ENCODE measurements around the gene SEC22B.
A peak's percentile ranks its signal among the peaks of the same experiment; 100 is the strongest.
"Not testable (repeated sequence)": the region's sequence is repeated elsewhere in the genome, so short reads cannot be mapped to it uniquely, and the experiment has no call there.

The SEC22B gene

DNA sequence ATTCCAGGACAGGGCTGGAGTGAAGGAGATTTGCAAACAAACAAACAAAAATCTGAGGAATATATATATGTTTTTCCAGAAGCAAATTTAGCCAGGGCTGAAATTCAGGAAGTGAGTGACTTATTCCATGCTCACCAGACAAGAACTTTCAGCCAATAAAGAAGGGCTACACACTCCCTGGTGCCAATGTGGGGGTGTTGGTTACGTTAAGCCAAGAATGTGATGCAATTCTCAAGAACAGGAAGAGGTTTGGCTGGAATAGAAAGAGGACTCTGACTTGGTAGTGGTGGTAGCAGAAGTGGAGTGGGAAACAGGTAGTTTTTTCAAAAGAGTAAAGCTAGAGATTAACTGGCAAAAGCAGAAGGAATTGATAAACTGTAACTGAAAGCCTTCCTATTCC lies 31.7 kb downstream of the SEC22B start:
- DNase-seq, result not testable (repeated sequence)

DNA sequence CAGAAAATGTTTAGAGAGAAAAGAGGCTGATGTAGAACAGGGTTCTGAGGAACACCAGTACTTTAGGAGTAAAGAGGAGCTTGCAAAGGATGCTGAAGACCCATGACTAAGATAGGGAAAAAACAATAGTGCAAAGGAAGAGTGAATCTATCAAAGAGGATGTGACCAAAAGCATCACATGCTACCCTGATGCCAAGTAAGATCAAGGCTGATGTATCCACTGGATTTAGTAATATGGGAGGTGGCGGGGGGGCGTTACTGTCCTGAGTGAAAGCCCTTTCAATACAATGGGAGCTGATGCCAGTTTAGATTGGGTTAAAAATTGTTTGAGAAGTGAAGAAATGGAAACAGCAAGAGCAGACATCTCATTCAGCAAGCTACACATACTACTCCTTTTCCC lies 32.2 kb downstream of the SEC22B start:
- not testable (repeated sequence) for DNase-seq

DNA sequence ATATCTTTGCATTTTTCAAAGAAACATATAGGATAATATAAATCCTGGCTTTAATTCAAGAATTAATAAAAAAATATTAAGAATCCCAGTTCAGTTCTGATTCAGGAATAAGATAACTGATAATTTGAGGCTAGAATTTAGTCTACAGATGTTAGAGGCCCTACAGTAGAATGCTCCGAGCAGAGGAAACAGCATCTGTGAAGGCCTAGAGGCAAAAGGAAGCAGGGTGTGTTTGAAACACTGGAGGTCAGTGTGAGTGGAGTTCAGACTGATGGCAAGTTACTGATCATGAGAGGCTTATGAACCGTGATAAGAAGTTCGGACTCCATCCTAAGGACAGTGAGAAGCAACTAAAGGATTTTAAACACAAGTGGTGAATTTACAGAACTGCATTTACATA lies 33.0 kb downstream of the SEC22B start:
- DNase-seq, result not testable (repeated sequence)

DNA sequence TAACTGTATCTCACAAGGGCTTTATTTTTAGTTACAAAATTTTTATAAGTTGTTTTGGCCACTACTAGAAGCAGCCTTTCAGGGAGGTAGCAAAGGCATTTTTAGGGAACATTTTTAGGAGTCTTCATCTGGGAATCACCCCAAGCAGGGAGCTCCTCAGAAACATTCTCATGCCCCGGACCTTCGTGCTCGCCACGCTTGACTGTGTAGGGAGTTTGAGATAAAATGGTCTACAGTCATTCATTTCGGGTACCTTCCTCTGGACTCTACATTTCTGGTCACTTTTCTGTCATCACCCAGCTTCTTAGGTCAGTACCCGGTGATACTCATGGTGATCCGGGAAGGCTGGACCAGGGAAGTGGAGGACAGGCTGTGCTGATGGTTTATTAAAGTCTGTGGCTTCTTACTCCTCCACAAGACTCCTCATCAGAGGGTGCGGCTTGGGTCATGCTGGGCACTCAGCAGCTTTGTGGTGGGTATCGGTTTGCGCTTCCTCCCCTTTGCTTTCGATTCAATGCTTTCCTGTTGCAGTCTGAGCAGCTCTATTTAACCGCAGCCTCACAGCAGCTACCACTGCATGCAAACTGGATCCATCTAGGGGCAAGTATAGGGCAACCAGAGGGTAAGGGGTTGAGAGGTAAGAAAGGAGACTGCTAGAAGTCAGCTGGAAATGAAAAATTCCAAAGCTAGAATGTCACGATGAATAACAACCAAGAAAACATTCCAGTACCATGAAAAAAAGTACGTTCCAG lies 33.6 kb downstream of the SEC22B start:
- DNase-seq, result peak; percentile 42

DNA sequence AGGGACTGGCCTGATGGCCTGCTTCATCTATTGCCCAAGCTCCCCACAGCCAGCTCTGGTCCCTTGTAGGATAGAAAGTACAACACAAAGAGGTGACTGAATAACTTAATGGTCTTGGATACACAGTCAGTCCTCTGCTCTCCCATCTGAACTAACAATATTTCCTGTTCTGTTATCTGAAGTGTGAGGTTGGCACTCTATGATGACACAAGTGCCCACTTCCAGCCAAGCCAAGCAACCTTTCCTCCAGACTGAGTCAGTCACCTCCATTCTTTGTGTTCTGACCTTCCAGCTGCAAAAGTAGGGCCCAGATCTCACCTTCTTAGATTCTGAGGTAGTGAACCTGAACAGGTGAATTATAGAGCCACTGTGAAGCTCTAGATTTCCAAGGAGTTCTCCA lies 34.5 kb downstream of the SEC22B start:
- DNase-seq, result not testable (repeated sequence)

DNA sequence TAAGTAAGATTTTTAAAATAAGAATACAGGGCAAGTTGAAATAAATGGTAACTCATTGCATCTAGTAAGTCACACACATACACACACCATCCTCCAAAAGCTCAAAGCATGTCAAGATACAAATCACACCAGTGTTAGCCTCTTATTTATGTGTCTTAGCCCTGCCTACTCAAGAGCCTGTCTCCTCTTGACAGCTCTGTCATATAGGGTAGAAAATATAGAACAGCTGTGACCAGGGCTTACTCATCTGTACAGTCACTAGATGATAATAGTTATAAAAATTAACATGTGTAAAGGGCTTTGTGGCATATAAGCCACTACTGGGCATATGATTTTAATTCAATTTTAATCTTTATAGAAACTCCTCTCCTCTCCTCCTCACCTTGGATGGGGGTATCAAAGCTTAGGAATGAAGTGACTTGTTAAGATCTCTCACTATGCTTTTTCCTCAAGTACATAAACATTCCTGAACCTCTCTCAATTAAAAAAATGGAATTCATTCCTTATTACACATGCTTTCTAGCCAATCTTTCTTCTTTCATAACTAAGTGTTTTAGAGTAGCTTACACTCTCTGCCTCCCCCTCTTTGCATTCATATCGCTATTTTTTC lies 35.6 kb downstream of the SEC22B start:
- not testable (repeated sequence) for DNase-seq

DNA sequence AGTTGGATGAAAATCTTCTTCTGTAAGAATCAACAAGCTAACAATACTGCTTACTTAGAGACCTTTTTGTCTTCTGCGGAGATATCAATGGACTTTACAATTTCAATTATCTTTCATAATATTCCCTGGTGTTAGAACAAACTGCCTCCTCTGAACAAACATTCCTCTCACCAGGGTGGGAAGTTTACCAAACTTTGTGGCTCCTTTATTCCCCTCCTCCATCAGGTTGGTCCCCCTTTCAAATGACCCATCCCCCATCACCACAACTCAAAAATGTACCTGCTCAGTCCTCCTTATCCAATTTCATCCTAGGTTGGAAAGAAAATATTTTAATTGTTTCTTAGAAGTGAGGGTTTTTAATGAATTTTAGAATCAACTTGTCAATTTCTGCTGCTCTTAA lies 40.2 kb downstream of the SEC22B start:
- not testable (repeated sequence) for DNase-seq

DNA sequence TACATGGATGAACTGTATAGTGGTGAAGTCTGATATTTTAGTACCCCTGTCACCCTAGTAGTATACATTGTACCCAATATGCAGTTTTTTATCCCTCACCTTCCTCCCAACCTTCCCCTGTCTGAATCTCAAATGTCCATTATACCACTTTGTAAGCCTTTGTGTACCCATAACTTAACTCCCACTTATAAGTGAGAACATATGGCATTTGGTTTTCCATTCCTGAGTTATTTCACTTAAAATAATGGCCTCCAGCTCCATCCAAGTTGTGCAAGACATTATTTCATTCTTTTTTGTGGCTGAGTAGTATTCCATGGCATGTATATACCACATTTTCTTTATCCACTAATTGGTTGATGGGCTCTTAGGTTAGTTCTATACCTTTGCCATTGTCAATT lies 42.4 kb downstream of the SEC22B start:
- DNase-seq, result not testable (repeated sequence)

DNA sequence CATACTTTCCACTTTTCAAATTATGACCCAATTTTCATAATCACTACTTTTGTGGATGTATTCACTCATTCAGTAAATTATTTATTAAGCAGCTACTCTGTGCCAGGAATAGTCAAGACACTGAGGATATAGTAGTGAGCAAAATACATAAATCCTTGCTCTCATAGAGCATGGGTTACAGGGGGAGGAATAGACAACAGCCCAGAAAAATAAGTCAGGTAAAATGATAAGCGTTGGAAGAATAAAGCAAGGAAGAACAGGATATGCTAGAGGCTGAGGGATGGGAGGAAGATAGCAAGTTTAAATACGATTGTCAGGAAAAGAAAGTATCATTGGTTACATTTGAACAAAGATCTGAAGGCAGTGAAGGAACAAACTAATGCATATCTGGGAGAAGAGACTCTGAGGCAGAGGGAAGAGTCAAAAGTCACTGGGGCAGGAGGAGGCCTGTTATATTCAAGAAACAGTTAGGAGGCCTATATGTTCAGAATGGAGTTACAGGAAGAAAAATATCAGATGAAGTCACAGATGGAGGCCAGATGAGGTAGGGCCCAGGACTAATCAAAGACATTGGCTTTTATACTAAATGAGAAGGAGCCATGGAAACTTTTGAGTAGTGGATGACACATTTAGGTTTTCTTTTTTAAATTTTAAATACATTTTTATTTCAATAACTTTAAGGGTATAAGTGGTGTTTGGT lies 42.9 kb downstream of the SEC22B start:
- no peak for DNase-seq

DNA sequence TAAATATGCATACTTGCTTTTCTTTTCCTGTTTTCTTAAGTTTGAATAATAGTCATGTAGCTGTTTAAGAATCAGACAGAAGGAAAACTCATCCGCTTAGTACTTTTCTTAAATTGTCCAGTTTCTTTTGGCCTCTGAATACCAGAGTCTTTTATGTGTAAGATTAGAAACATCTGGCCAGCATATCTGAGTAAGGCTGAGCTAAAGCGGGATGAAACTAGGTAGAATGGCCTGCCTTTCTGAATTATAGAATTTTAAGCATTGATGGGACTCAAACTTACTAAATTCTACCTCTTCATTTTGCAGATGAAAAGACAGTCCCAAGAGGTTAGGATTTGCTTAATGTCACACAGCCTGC lies 43.9 kb downstream of the SEC22B start:
- DNase-seq, result not testable (repeated sequence)

DNA sequence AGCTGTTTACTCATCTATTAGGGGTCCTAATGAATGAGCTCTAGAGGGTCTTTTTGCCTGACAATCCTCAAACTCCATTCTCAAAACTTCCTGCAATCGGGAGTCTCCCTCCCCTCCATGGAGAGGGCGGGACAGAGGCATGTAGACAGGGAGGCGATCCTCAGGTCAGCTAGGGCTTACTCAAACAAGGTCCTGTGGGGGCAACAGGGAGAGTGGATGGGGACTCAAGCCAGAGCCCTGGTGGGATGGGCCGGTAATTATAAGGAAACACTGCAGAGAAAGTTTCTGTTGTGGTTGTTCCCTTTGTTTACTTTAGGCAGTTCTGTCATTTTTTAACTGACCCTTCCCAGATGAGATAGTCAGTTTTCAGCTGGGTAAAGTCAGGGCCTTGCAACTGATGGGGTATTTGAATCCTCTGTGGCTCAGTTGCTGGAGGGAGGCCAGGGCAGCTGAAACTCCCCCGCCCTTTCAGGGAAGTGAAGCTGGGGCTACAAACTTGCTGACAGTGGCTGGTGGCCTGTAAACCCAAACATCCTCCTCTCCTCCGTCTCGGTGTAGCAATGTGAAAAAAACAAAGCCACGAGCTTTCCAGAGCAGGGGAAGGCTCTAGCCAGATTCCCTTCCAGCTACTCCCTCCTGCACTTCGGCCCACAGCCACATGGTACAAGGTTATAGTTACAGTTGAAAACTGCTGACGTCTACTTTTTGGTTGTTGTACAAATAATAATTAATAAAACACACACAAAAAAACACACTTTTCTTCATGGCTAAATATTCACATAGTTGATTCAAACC lies 44.5 kb downstream of the SEC22B start:
- not testable (repeated sequence) for DNase-seq

DNA sequence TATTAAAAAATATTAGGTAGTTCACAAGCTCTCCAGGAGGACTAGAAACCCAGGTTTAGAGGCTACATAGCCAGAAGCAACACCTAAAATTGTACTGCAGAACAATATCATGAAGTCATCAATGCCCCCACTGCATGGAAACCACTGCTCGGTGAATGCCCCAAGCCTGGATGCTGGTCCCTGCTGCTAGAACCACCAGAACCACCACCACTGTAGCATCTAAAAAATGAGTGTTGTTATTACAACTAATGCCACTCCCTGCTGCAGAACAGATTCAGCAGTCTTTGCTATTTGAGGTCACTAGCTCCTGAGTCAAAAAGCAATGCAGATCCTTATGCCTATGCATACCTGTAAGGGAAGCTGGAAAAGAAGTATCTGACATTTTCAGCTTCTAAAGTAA lies 48.4 kb downstream of the SEC22B start:
- not testable (repeated sequence) for DNase-seq

DNA sequence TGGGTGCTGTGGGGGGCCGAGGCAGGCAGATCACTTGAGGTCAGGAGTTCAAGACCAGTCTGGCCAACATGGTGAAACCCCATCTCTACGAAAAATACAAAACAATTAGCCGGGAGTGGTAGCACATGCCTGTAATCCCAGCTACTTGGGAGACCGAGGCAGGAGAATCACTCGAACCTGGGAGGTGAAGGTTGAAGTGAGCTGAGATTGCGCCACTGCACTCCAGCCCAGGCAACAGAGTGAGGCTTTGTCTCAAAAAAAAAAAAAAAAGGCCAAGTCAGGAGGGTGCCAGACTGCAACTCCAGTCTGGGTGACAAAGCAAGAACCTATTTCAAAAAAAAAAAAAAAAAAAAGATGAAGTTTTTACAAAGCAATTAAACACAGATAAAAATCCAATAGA lies 50.1 kb downstream of the SEC22B start:
- not testable (repeated sequence) for DNase-seq

DNA sequence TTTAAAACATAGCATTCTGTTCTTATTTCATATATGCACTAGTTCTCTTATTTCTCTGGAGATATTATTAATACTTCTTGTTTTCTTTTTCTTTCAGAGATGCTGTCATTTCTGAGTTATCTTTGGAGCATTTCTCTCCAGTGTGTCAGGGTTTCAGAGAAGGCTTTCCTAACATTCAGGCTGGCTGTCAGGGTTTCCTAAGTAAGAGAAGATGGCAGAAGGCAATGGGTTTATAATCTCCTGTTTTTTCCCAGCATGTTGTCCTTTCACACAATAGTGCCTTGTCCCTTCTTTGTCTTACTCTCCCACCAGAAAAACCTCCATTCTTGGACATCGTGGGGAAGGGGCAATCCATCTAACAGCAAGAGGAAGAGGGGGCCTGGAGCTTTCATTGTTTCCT lies 51.7 kb downstream of the SEC22B start:
- not testable (repeated sequence) for DNase-seq

DNA sequence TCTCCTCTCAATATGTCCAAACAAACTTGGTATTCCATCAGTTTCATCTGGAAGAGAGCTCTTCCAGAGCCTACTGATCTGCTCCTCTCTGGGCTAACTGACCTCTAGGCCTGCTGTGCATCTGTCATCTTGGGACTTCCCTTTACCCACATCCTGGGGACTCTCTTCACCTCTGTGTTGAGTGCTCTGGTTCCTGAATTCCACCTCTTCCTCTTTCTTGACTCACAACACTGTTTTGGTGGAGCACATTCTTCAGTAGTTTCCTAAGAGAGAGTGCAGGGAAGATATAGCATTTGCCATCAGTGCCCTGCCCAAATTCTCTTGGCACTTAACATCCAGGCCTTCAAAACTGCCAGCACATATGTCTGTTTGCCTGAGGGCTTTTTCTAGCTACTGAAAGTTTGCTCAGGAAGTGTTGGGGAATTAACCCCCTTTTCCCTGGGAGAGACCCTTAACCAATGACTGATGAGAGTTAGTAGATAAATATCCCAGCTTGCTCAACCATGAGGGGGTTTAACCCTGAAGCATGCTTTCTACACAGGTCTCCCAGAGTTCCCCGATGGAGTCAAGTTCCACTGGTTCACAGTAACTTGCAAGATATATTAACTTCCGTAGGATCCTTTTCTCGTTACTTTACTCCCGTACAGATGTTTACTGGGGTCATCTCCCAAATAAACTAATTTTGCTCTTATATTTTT lies 52.4 kb downstream of the SEC22B start:
- not testable (repeated sequence) for DNase-seq

DNA sequence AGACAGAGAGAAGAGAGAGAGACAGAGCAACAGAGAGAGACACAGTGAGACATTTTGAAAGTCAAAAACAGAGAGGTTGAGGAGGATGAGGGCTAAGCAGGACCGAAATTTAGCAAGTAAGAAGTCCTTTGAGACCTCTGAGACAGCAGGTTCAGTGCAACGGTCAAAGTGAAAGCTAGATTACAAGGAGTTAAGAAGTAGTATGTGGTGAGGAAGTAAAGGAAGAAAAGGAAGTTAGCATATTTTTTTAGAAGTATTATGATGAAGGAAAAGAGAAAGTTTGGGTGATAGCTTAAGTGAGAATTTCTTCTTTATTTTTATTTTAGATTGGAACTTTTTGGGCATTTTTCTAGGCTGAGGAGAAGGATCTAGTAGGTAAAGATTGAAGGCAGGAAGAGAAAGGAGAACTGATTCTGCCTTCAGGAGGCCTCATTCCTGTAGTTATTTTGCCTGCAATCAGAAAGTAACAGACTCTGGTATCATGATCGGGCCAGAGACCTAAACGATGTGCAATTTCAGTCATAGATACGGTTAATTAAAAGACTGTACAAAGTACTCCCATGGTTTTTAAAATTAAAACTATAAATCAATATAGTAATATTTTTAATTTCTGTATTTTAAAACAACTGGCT lies 53.9 kb downstream of the SEC22B start:
- DNase-seq, result not testable (repeated sequence)

DNA sequence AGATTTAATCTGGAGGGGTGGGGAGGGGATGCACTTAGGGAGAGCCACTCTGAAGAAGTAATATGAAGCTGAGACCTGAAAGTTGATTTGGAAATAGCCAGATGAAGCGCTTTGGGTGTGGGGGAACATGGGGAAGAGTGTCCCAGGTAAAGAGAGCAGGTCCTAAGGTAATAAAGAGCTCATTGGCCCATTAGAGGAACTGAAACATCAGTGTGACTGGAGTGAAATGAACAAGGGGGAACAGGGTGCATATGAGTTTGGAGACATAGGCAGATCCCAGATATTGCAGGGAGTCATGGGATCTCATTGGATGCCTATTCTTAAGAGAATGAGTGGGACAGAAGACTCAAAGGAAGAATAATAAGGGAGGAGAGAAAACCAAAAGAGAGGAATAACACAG lies 54.5 kb downstream of the SEC22B start:
- not testable (repeated sequence) for DNase-seq

DNA sequence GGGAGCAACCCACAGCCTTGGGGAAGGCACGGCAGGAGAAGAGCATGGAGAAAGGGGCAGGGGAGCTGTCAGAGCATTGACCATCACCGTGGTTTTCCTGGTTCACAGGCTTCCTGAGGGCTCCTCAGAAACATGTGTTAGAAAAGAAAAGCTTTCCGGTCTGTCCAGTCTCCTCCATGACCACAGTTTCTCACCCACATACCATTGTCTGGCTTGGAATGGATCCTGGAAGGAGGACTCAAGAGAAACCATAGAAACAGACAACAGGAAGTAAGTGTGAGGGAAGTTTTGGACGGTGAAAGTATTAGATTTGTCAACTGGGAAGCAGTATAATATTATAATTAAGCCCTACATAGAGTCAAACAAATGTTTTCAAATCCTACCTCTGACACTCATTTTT lies 55.8 kb downstream of the SEC22B start:
- not testable (repeated sequence) for DNase-seq

DNA sequence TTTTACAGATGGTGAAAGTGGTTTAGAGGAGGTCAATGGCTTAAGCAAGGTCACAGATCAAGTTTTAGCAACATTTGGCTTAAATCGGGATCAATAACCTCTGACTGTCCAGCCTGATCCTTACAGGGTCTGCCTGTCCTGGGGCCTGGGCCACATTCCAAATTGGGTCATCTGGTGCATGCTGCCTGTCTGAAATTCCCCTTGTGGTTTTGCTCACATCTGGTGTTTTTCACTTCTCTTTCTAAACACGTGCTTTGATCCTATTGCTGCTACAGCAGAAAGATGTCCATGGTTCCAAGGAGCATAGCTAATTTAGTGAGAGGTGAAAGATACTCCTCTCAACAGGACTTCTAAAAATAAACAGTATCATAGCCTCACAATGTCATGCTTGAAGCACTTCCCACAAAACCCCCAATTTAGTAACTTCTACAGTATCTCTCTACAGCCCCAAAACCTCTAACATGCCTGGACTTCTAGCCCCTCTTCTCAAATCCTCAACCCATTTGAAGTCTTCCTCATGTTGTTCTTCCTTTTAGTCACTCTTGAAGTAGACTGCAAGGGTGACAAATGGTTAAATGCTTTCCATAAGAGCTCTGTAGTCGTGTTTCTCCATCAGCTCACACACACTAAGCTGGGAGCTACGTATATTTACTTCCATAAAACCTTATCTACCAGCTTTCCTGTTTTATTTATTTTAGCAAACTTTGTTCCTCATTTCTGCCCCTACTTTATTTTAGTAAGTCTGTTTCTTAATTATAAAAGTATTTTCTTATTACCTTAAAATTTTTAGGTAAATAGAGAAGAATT lies 58.7 kb downstream of the SEC22B start:
- DNase-seq, result not testable (repeated sequence)

DNA sequence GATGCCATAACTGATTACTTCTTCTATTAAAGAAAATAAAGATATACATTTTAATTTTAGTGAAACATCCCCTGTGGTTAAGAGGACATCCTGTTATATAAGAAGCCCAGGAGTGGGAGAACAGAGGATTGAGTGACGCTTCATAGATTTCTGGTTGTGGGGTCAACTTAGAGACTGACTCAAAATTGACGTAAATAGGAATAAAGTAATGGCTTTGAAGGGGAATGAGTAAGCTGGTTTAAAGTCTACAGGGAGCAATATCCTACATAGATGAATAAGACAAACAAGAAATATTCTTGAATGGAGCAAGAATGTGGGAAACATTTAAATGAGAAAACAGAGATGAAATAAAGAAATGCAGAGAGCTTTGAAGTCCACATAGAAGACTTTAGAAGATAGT lies 60.2 kb downstream of the SEC22B start:
- not testable (repeated sequence) for DNase-seq

DNA sequence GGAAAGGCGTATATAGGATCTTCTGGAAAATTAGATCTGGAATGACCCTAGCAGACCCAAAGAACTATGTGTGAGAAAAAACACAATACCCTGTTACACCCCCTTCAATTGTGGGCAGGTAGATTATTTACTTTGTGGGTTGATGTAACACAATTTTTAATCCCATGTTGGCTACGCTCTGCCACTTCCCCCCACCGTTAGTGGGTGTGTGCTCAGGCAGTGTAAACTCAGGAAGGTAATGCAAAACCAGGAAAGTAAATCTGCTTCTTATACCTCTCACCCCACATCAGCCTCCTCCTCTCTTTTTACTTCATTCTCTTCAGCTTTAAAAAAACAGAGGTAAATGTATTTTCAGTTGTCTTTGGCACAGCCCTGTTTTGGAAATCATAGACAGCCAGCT lies 63.2 kb downstream of the SEC22B start:
- not testable (repeated sequence) for DNase-seq
